Neural cell (in vitro differentiated cells): ENCODE data around the gene SUGCT.

Experiments
- CTCF ChIP-seq: fragments of 450-650 bp; IDR thresholded peaks from 2 replicates; pipeline ENCODE4 v1.5.1; 2014; ENCODE audit warnings: antibody characterized with exemption, mild to moderate bottlenecking, moderate library complexity; ENCODE audit not compliant: poor library complexity, severe bottlenecking
- EP300 ChIP-seq: fragments of 450-650 bp; conservative IDR thresholded peaks from 2 replicates; pipeline ENCODE4 v1.6.1; 2014; ENCODE audit warnings: antibody characterized with exemption, mild to moderate bottlenecking, moderate library complexity; ENCODE audit not compliant: poor library complexity, severe bottlenecking
- POLR2AphosphoS5 ChIP-seq: IDR thresholded peaks from 2 replicates; pipeline ENCODE4 v1.6.1; 2012
- SMC3 ChIP-seq: fragments of 450-650 bp; conservative IDR thresholded peaks from 2 replicates; pipeline ENCODE4 v1.6.1; 2014; ENCODE audit warnings: antibody characterized with exemption, mild to moderate bottlenecking, moderate library complexity; ENCODE audit not compliant: poor library complexity

GRCh38 chr7:40519009-40519408, 384.2 kb downstream of the SUGCT start:
- TF ChIP-seq CTCF = no peak
- TF ChIP-seq POLR2AphosphoS5 = no peak
- no peak for TF ChIP-seq SMC3
- no peak for TF ChIP-seq EP300
